HAP-1 (cell line): ENCODE results near the gene RILPL1.
"Not testable (repeated sequence)": the region's sequence is repeated elsewhere in the genome, so short reads cannot be mapped to it uniquely, and the experiment has no call there.

ENCODE experiments used
- DNase-seq, 2 experiments: peaks; one replicate each; pipeline ENCODE4 v3.0.0-alpha.2; 2016 to 2020; ENCODE audit warnings: low spot score in 2 of 2
- H3K27me3 ChIP-seq: fragments of 250-450 bp; sonication (Bioruptor Pico); 2 replicates; pipeline ENCODE4 v1.5.1; 2020; ENCODE audit warnings: low read depth, mild to moderate bottlenecking, moderate library complexity
- H3K36me3 ChIP-seq: fragments of 250-450 bp; sonication (Bioruptor Pico); replicated peaks from 2 replicates; pipeline ENCODE4 v1.5.1; 2020; ENCODE audit warnings: mild to moderate bottlenecking
- H3K4me1 ChIP-seq: fragments of 250-450 bp; sonication (Bioruptor Pico); 2 replicates; pipeline ENCODE4 v1.5.1; 2020; ENCODE audit warnings: mild to moderate bottlenecking
- H3K4me3 ChIP-seq: fragments of 250-450 bp; sonication (Bioruptor Pico); 2 replicates; pipeline ENCODE4 v1.5.1; 2020; ENCODE audit warnings: mild to moderate bottlenecking, moderate library complexity
- H3K9me3 ChIP-seq: fragments of 250-450 bp; sonication (Bioruptor Pico); 2 replicates; pipeline ENCODE4 v1.5.1; 2020; ENCODE audit warnings: mild to moderate bottlenecking, moderate library complexity
- in situ Hi-C: fragments of 300-500 bp; cut with MboI; formaldehyde crosslinking; loops from 3 replicates; pipeline ENCODE4 v1.14.3; 2020; ENCODE audit warnings: low sequenced_read_pairs, inconsistent platforms, mixed read lengths

The RILPL1 gene

DNA sequence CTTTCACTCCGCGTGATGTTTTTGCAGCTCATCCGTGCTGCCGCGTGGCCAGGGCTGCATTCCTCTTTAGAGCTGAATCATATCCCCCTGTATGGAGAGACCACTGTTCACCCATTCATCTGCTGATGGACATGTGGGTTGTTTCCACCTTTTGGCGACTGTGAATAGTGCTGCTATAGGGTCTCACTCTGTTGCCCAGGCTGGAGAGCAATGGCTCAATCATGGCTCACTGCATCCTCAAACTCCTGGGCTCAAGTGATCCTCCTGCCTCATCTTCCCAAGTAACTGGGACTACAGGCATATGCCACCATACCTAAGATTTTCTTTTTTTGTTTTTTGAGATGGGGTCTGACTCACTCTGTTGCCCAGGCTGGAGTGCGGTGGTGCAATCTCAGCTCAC lies 36.5 kb downstream of the RILPL1 start:
- in situ Hi-C loops, result no loop called here
- no peak overlapping the region for H3K4me3 ChIP-seq
- H3K4me1 ChIP-seq, result peaks cover 13% of the 10 kb centered on the region

GRCh38 chr12:123494124-123494851 lies 39.2 kb downstream of the RILPL1 start:
- peaks cover 19% of the 10 kb centered on the region for H3K36me3 ChIP-seq
- in situ Hi-C loops, result no loop called here
- H3K27me3 ChIP-seq, result no peaks in the 10 kb centered on the region
- peaks cover 13% of the 10 kb centered on the region for H3K4me1 ChIP-seq
- no peak overlapping the region for H3K4me3 ChIP-seq
- DNase-seq, result no peak
- H3K9me3 ChIP-seq, result no peaks in the 10 kb centered on the region

More for the DNA sequence above, 36.5 kb downstream of the RILPL1 start:
- peaks cover 19% of the 10 kb centered on the region for H3K36me3 ChIP-seq
- DNase-seq, result no peak
- no peaks in the 10 kb centered on the region for H3K27me3 ChIP-seq
- no peaks in the 10 kb centered on the region for H3K9me3 ChIP-seq

DNA sequence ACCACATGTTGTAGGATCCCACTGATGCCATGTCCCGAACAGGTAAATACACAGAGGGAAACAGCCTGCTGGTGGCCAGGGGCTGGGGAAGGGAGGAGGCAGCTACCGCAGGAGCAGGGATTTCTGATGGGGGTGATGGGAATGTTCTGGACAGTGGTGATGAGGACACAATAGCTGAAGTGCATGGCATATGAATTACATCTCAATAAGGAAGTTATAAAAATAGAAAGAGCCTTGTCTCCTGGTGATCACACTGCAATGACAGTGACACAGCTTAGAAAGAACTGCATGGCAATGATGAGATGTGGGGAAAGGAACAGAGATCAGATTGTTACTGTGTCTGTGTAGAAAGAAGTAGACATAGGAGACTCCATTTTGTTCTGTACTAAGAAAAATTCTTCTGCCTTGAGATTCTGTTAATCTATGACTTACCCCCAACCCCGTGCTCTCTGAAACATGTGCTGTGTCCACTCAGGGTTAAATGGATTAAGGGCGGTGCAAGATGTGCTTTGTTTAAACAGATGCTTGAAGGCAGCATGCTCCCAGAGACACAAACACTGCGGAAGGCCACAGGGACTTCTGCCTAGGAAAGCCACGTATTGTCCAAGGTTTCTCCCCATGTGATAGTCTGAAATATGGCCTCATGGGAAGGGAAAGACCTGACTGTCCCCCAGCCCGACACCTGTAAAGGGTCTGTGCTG lies 41.0 kb downstream of the RILPL1 start:
- H3K4me1 ChIP-seq, result peaks cover 13% of the 10 kb centered on the region
- H3K4me3 ChIP-seq, H3K36me3 ChIP-seq, in situ Hi-C loops, H3K27me3 ChIP-seq, H3K9me3 ChIP-seq: not testable (repeated sequence)
- peak in 1 of 2 experiments; percentile 38 for DNase-seq

GRCh38 chr12:123491481-123491880 lies 42.0 kb downstream of the RILPL1 start:
- peaks cover 13% of the 10 kb centered on the region for H3K4me1 ChIP-seq
- H3K27me3 ChIP-seq, result no peaks in the 10 kb centered on the region
- in situ Hi-C loops, result no loop called here

DNA sequence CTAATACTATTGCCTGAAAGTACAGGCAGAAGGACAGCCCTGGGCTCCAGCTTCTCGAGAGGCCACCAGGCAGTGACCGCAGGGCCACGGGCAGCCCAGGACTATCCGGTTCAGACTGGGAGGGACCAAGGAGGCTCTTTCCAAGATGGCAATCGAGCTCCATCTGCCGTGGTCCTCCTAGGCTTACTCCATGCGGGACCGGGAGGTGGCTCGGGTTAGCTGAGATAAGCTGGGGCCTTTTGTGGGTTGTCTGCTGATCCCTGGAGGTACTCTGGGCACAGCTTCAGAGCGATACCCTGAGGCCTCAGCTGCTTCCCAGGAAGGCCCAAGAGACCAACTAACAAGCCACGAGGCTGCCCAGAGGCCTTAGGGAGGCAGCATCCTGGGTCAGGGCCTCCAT lies 42.5 kb downstream of the RILPL1 start:
- no peak overlapping the region for H3K4me3 ChIP-seq
- in situ Hi-C loops, result no loop called here
- H3K9me3 ChIP-seq, result no peaks in the 10 kb centered on the region
- H3K27me3 ChIP-seq, result no peaks in the 10 kb centered on the region
- peaks cover 13% of the 10 kb centered on the region for H3K4me1 ChIP-seq
- H3K36me3 ChIP-seq, result peaks cover under 1% of the 10 kb centered on the region; the same call in 1 of the 2 replicates
- no peak for DNase-seq

More at GRCh38 chr12:123491481-123491880, 42.0 kb downstream of the RILPL1 start:
- no peak overlapping the region for H3K4me3 ChIP-seq
- peaks cover 5% of the 10 kb centered on the region; the same call in 1 of the 2 replicates for H3K36me3 ChIP-seq
- H3K9me3 ChIP-seq, result no peaks in the 10 kb centered on the region
- no peak for DNase-seq

- in situ Hi-C loops, result no loop called here
- DNase-seq, result no peak
- Histone ChIP-seq H3K4me1 (peaks cover 13% of the 10 kb centered on the region), H3K27me3 (no peaks in the 10 kb centered on the region), H3K9me3 (no peaks in the 10 kb centered on the region), H3K4me3 (no peak overlapping the region), H3K36me3 (peaks cover under 1% of the 10 kb centered on the region; the same call in 1 of the 2 replicates)
These were observed 43.4 kb downstream of the RILPL1 start for GRCh38 chr12:123490089-123490488.

DNA sequence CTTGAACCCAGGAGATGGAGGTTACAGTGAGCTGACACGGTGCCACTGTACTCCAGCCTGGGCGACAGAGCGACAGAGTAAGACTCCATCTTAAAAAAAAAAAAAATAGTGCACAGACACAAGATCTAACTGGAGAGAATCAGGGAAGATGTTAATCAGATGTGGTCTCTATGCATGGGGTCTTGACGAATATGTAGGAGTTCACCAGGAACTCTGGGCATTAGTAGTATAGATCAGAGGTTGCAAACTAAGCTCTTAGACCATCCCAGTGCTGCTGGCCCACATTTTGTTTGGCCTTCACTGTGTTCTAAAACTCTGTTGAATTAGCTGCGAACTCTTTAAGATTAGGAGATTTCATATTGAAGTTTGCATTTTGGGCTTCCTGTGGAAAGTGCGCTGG lies 43.9 kb downstream of the RILPL1 start:
- no peaks in the 10 kb centered on the region for H3K27me3 ChIP-seq
- H3K4me1 ChIP-seq, result peaks cover 13% of the 10 kb centered on the region
- no peak overlapping the region for H3K4me3 ChIP-seq
- no peaks in the 10 kb centered on the region for H3K9me3 ChIP-seq
- no peak for DNase-seq
- in situ Hi-C loops, result no loop called here
- peaks cover 3% of the 10 kb centered on the region; the same call in 1 of the 2 replicates for H3K36me3 ChIP-seq

DNA sequence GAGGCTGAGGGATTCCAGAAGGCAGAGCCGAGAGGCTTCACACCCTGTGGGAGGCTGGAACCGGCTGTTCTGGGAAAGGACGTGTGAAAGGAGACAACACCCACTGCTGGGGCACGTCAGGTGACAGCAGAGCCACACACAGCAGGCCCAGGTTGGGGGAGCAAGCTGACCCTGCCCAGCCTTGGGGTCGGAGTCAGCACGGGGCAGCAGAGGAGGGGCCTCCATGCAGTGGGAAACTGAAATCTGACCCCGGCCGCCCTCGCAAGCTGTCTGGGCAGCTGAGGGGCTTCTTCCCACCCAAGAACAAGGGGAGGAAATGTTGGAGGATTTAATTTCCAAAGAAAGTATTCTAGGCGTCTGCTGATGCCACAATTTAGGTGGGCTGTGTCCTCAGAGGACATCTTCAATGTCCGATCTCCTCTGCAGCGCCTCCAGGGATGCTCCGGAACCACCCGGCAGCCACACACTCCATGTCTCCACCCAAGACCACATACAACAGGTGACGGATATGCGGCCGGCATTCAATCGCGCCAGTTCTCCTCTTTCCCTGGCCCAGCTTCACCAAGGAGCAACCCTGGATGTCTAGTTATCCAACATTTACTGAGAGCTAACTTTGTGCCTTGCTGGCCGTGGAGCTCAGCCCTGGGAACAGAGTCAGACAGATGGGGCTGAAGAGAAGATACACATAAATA lies 44.8 kb downstream of the RILPL1 start:
- in situ Hi-C loops, result no loop called here

DNA sequence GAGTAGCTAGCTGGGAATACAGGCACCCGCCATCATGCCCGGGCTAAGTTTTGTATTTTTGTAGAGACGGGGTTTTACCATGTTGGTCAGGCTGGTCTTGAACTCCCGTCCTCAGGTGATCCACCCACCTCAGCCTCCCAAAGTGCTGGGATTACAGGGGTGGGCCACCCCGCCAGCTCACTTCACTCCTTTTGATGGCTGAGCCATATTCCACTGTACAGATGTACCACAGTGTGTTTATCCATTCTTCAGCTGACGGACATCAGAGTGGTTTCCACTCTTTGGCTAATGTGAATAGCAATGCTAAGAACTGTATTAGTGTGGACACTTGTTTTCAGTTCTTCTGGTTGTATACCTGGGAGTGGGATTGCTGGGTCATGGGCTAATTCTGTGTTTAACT lies 46.1 kb downstream of the RILPL1 start:
- H3K4me1 ChIP-seq, result peaks cover 3% of the 10 kb centered on the region
- no peaks in the 10 kb centered on the region for H3K9me3 ChIP-seq
- no peak overlapping the region for H3K4me3 ChIP-seq
- H3K27me3 ChIP-seq, result no peaks in the 10 kb centered on the region
- DNase-seq, result no peak
- in situ Hi-C loops, result no loop called here
- H3K36me3 ChIP-seq, result peaks cover 9% of the 10 kb centered on the region

More for the DNA sequence above, 44.8 kb downstream of the RILPL1 start:
- Histone ChIP-seq H3K27me3 (no peaks in the 10 kb centered on the region), H3K36me3 (peaks cover 9% of the 10 kb centered on the region), H3K4me1 (peaks cover 13% of the 10 kb centered on the region), H3K9me3 (no peaks in the 10 kb centered on the region), H3K4me3 (no peak overlapping the region)
- no peak for DNase-seq

- DNase-seq, result no peak
- Histone ChIP-seq H3K36me3 (peaks cover 9% of the 10 kb centered on the region), H3K27me3 (no peaks in the 10 kb centered on the region), H3K4me1 (no peaks in the 10 kb centered on the region), H3K4me3 (no peak overlapping the region), H3K9me3 (no peaks in the 10 kb centered on the region)
- in situ Hi-C loops, result no loop called here
These were observed 47.8 kb downstream of the RILPL1 start for GRCh38 chr12:123485756-123486155.

DNA sequence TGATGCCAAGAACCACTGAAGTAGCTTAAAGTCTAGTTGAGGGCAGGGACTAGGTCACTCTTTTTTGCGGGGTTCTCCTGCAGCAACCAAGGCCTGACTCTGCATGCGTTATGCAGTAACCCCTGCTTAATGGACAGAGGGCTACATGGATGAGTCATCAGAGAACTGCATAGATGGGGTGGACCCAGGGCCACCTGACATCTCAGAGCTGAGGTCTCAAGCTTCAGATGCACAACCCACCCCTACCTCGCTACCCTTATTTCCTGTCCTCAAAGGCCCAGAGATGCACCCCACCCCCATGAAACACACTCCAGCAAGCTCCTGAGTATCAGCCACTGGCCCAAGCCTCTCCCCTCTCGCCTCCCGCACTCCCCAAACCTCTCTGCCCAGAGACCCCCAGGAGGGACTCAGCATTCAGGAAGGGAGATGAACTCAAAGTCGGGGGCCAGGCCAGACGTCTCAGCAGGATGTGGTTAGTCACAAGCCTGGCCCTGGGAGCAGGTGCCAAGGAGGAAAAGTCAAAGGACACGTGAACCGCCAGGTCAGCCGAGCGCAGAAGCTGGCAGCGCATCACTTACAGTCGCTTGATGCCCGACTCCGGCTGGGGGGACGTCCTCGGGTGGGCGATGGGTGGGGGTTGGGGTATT lies 49.8 kb downstream of the RILPL1 start:
- Histone ChIP-seq H3K27me3 (no peaks in the 10 kb centered on the region), H3K4me3 (no peak overlapping the region), H3K4me1 (no peaks in the 10 kb centered on the region), H3K9me3 (no peaks in the 10 kb centered on the region), H3K36me3 (peaks cover 10% of the 10 kb centered on the region)
- in situ Hi-C loops, result no loop called here
- DNase-seq, result no peak

DNA sequence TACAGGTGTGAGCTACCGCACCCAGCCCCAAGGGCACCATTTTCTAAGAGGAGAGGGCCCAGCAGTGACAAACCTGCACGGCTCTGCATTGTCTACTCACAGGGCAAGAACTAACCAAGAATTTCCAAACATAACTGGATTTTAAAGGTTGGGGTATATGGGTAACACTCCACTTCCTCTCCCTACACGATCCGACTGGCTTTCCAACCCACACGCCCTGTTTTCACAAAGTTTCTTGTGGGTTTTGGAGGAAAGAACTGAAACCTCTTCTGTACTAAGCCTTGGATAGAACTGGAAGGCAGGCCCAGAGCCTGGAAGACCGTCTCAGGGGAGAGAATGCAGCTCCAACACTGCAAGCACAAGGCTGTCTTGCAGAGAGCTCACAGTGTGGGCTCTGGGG lies 50.6 kb downstream of the RILPL1 start:
- DNase-seq, result no peak
- Histone ChIP-seq H3K4me1 (no peaks in the 10 kb centered on the region), H3K4me3 (no peak overlapping the region), H3K27me3 (no peaks in the 10 kb centered on the region), H3K9me3 (no peaks in the 10 kb centered on the region), H3K36me3 (peaks cover 11% of the 10 kb centered on the region)
- in situ Hi-C loops, result no loop called here

DNA sequence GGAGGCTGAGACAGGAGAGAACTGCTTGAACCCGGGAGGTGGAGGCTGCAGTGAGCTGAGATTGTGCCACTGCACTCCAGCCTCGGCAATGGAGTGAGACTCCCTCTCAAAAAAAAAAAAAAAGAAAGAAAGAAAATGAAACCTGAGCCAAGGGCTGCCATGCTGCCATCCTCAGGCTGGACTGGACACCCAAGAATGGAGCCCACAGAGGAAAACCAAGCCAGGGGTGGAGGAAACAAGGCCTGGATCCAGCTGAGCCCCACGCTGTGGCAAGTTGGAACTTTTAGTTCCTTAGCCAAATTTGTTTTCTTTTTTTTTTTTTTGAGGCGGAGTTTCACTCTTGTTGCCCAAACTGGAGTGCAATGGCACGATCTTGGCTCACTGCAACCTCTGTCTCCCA lies 52.3 kb downstream of the RILPL1 start:
- in situ Hi-C loops, result not testable (repeated sequence)

More for the DNA sequence above, 52.3 kb downstream of the RILPL1 start:
- H3K4me1 ChIP-seq, H3K4me3 ChIP-seq, DNase-seq, H3K27me3 ChIP-seq, H3K9me3 ChIP-seq: not testable (repeated sequence)
- peaks cover 15% of the 10 kb centered on the region for H3K36me3 ChIP-seq
